ENCODE measurements around the gene MRPL42. TPM values are rescaled to one million over a fixed set of nuclear protein-coding genes. Genes with fewer than 3 reads are reported as not detected.
"Not testable (repeated sequence)": the region's sequence is repeated elsewhere in the genome, so short reads cannot be mapped to it uniquely, and the experiment has no call there.

Gene MRPL42
- total RNA-seq, 1 experiment from 2014 or later, result 173 TPM

GRCh38 chr12:93536111-93536765, 68.9 kb downstream of the MRPL42 start:
- in situ Hi-C loops (cut with HindIII; ENCODE audit: low sequenced_read_pairs), result no loop called here
- peak; percentile 23 for DNase-seq (ENCODE audit: low spot score)

GRCh38 chr12:93536766-93537488, 69.6 kb downstream of the MRPL42 start:
- peak; percentile 13 for DNase-seq (ENCODE audit: low spot score)
- in situ Hi-C loops (cut with HindIII; ENCODE audit: low sequenced_read_pairs), result no loop called here

GRCh38 chr12:93537769-93538168, 70.5 kb downstream of the MRPL42 start:
- no peak for DNase-seq (ENCODE audit: low spot score)
- in situ Hi-C loops (cut with HindIII; ENCODE audit: low sequenced_read_pairs), result no loop called here

GRCh38 chr12:93539821-93540220, 72.5 kb downstream of the MRPL42 start:
- in situ Hi-C loops (cut with HindIII; ENCODE audit: low sequenced_read_pairs), result no loop called here
- DNase-seq (ENCODE audit: low spot score), result no peak

GRCh38 chr12:93540466-93540865, 73.2 kb downstream of the MRPL42 start:
- in situ Hi-C loops (cut with HindIII; ENCODE audit: low sequenced_read_pairs), result no loop called here
- no peak for DNase-seq (ENCODE audit: low spot score)

- in situ Hi-C loops (cut with HindIII; ENCODE audit: low sequenced_read_pairs), result no loop called here
- DNase-seq (ENCODE audit: low spot score), result no peak
Observed at GRCh38 chr12:93541578-93542225, 74.4 kb downstream of the MRPL42 start.

GRCh38 chr12:93547778-93548177, 80.5 kb downstream of the MRPL42 start:
- in situ Hi-C loops (cut with HindIII; ENCODE audit: low sequenced_read_pairs), result no loop called here
- DNase-seq (ENCODE audit: low spot score), result no peak

- in situ Hi-C loops (cut with HindIII; ENCODE audit: low sequenced_read_pairs), result no loop called here
- DNase-seq (ENCODE audit: low spot score), result no peak
Observed at GRCh38 chr12:93549174-93549573, 81.9 kb downstream of the MRPL42 start.

GRCh38 chr12:93550748-93551611, 83.7 kb downstream of the MRPL42 start:
- in situ Hi-C loops (cut with HindIII; ENCODE audit: low sequenced_read_pairs), result no loop called here
- no peak for DNase-seq (ENCODE audit: low spot score)

GRCh38 chr12:93552427-93552826, 85.1 kb downstream of the MRPL42 start:
- DNase-seq (ENCODE audit: low spot score), result no peak
- in situ Hi-C loops (cut with HindIII; ENCODE audit: low sequenced_read_pairs), result no loop called here

- in situ Hi-C loops (cut with HindIII; ENCODE audit: low sequenced_read_pairs); DNase-seq (ENCODE audit: low spot score): not testable (repeated sequence)
Observed at GRCh38 chr12:93557879-93558278, 90.6 kb downstream of the MRPL42 start.

- DNase-seq (ENCODE audit: low spot score); in situ Hi-C loops (cut with HindIII; ENCODE audit: low sequenced_read_pairs): not testable (repeated sequence)
Observed at GRCh38 chr12:93558685-93559084, 91.4 kb downstream of the MRPL42 start.

- DNase-seq (ENCODE audit: low spot score), result no peak
- in situ Hi-C loops (cut with HindIII; ENCODE audit: low sequenced_read_pairs), result no loop called here
Observed at GRCh38 chr12:93563807-93564538, 96.7 kb downstream of the MRPL42 start.

- no peak for DNase-seq (ENCODE audit: low spot score)
- in situ Hi-C loops (cut with HindIII; ENCODE audit: low sequenced_read_pairs), result no loop called here
Observed at GRCh38 chr12:93565760-93566159, 98.4 kb downstream of the MRPL42 start.

Other genes starting within 250 kb of the MRPL42 start
- 35.2 and 65.6 TPM in 2 replicates for gene NUDT4, start 89.6 kb upstream of the MRPL42 start, total RNA-seq (2014; rRNA removed; shearing (Covaris generic))
- 116 and 119 TPM in 2 replicates for gene UBE2N, start 25.6 kb upstream of the MRPL42 start, total RNA-seq (2014; rRNA removed; shearing (Covaris generic))
- gene SOCS2, start 105.2 kb downstream of the MRPL42 start, total RNA-seq (2014; rRNA removed; shearing (Covaris generic)), result not detected in 2 replicates
- 8.8 and 8.9 TPM in 2 replicates for gene CRADD, start 209.9 kb downstream of the MRPL42 start, total RNA-seq (2014; rRNA removed; shearing (Covaris generic))